ENCODE measurements around the gene MTRFR.

The MTRFR gene

DNA sequence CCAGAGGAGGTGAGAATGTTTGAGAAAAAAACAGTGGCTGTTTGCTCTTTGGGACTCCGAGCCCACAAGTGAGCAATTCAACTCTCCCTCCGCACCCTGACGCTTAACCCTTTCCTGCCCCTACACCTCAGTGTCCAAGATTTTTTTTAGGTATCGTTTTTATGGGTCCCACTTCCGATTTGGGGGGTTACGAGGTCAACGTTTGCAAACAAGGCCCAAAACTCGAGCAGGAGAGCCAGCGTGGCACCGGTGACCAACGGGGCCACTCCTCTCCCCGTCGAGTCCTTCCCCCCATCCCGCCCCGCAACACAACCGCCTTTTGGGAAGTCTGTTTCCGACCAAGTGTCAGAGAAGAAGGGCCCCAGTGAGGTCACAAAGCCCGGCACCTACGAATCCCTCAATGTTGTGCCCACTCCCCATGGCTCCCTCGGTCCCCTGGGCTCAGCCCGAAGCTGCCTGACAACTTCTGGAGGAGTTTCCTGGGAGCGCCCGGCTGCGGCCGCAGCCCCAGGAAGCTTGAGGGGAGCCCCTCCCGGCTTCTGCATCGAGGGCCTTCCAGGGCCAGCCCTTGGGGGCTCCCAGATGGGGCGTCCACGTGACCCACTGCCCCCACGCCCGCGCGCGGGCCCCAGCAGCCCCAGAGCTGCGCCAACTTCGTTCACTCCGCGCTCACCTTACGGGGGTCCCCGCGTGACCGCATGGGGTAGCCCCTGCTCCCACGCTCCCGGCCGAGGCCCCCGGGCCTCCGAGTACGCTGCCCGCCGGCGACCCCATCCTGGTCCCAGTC is 37.2 kb downstream of the MTRFR start:
- DNase-seq (ENCODE audit: low spot score): peak; percentile 44

DNA sequence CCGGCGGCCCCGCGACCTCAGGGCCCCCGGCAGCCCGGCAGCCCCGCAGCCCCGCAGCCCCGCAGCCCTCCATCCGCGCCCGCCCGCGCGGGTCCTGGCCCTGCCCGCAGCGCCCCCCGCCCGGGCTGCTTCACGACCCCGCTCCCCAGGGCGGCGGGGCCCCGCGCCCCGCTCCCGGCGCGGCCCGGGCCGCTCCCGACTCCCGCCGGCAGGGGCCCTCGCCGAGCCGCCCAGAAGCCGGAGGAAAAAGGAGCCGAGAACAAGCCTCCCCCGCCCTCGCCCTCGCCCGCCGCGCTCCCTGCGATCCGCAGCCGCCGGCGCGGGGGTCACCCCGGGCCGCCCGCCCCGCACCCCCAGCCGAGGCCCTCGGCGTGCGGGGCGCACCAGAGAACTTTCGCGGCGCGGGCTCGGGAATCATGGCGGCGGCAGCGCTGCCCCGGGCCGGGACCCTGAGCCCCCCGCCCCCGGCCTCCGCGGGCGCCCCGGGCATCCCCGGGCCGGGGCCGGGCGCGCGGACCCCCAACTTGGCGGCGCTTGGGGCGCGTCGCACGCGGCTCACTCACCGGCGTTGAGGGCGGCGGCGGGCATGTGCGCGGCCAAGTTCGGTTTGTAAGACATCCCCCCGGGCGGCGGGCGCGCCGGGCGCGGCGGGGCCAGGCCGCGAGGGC is 37.9 kb downstream of the MTRFR start:
- DNase-seq (ENCODE audit: low spot score): peak; percentile 86

DNA sequence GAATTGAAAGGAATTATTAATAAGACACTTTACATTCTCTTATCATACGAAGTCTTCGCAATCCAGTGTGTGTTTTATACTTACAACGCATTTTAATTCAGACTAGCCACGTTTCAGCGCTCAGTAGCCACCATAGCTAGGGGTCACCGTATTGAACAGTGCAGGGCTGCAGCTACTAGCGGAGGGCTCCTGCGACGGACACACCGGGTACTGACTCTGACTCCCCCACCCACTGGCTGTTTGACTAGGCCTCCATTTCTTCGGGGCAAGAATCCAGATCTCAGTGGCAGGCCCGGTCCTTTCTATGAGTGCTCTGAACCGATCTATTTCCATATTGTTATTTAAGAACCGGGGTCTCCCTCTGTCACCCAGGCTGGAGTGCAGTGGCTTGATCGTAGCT is 39.9 kb downstream of the MTRFR start:
- no peak for DNase-seq (ENCODE audit: low spot score)

DNA sequence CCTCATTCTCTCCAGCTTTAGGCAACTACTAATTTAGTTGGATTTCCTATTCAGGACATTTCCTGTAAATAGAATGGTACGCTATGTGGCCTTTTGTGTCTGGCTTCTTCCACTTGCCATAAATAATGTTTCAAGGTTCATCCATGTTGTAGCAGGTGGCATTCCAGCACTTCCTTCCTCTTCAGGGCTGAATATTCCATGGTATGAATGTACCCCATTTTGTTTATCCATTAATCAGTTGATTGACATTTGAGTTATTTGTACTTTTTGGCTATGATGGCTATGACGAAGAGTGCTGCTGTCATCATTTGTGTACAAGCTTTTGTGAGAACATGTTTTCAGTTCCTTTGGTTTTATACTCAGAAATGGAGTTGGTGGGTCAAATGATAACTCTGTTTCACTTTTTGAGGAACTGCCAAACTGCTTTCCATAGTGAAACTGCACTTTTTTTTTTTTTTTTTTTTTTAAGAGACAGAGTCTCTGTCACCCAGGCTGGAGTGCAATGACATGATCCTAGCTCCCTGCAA is 44.9 kb downstream of the MTRFR start:
- DNase-seq (ENCODE audit: low spot score): no peak

- no peak for DNase-seq (ENCODE audit: low spot score)
These were observed 47.7 kb downstream of the MTRFR start for GRCh38 chr12:123280971-123281370.

DNA sequence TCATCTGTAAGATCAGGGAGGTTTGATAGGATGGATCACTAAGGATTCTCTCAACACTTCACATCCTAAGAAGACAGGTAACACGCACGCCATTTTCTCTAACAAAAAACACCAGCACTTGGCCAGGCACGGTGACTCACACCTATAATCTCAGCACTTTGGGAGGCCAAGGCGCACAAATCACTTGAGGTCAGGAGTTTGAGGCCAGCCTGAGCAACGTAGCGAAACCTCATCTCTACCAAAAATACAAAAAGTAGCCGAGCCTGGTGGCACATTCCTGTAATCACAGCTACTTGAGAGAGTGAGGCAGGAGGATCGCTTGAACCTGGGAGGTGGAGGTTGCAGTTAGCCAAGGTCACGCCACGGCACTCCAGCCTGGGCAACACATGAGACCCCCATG is 48.9 kb downstream of the MTRFR start:
- no peak for DNase-seq (ENCODE audit: low spot score)

DNA sequence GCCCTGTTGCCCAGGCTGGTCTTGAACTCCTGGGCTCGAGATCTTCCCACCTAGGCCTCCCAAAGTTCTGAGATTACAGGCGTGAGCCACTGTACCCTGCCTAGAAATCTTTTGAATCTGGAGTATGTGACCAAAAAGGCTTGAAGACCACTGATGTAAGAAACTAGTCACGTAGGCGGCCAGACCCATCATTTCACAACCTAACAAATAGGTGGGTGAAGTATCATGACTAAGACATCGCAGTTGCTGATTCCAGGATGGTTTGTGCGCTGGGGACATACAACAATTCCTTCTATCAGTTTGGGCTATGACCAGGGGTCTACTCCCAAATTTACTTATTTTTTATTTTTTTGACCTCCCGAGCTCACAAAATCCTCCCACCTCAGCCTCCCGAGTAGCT is 50.2 kb downstream of the MTRFR start:
- DNase-seq (ENCODE audit: low spot score): no peak

GRCh38 chr12:123284669-123285068 is 51.4 kb downstream of the MTRFR start:
- no peak for DNase-seq (ENCODE audit: low spot score)

DNA sequence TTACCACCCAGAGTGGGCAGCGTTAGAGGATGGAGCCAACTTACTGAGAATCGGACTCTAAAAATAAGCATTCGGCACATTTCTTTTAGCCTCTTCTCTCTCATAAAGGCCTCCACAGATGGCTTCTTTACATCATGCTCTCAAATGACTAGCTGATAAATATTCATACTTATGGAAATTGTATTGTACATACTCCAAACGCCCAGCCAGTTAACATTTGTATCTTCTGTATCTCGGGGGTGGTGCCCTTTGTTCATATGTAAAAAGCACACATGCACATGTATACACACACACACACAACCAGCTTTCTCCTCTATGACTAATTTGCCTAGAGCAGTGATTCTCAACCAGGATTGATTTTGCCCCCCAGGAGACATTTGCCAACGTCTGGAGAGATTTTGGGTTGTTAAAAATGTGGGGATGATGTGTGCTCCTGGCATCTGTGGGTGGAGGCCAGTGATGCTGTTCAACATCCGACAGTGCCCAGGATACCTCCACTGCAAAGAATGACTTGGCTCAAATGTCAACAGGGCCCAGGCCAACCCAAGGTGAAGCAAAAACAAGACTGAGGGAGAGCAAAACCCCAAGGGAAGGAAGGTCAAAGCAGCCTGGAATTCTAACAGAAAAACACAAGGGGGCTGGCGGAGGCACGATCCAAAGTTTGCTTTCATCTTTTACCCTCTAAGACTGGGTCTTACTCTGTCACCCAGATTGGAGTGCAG is 53.6 kb downstream of the MTRFR start:
- DNase-seq (ENCODE audit: low spot score): no peak

DNA sequence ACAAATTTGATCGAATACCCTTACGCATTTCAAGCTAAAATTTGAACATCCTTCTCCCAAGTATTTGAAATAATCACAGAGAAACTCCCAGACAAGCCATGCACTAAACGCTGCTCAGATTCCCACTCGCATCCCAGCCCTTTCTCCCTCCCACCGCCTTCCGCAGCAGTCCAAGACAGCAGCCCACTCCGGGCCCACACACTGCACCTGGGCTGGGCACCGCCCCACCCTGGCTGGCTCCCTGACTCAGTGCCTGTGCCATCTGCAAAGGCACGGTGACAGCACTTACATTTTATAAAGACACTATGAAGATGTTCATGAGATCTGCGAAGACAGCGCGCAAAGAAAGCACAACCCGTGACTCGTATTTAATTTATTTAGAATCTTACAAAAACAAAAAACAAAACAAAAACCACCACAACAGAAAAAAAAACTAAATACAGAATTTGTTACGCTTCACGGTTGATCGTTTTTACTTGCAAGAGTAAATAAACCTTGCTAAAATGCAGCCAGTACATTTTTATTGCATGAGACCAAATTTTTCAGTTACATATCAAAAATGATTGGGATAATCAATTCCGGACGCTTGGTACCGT is 55.6 kb downstream of the MTRFR start:
- DNase-seq (ENCODE audit: low spot score): no peak

DNA sequence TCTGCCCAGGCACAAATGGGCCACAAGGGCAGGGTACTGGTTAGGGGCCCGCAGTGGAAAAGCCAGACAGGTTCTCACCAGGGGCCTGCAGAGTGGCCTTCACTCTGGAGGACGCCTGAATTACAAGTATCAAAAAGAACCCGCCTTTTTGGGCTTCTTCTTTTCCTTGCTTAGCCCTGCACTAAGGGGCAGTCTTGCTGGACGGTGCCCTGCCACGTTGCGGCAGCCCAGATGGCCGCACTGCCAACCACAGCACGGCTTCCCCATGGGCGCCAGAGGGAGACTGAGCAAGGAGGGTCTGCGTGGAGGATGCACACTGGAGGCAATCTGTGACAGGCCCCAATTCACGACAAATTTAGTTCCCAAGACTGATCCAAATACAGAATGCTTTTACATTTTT is 56.7 kb downstream of the MTRFR start:
- DNase-seq (ENCODE audit: low spot score): no peak

DNA sequence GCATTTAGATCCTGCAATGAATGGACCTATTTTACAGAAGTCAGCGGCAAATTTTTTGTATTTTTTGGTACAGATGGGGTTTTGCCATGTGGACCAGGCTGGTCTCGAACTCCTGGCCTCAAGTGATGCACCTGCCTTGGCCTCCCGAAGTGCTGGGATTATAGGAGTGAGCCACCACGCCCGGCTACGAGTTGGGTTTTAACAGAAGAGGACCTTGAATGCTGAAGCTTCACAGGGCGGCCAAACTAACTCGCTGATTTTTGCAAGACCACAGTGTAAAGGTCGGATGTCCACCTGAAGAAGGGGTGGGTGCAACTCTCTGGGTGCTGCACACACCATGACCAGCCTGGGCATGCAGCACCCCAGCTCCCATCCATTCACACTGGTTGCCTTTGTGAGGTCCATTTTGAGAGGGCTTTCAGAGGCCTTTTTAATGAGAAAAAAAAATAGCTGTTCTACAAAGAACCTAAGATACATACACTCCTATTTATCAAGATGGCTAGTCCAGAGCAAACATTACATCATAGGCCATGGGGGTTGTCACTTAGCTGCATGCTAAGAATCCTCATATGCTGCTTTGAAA is 60.0 kb downstream of the MTRFR start:
- no peak for DNase-seq (ENCODE audit: low spot score)

GRCh38 chr12:123305136-123305535 is 71.9 kb downstream of the MTRFR start:
- no peak for DNase-seq (ENCODE audit: low spot score)

DNA sequence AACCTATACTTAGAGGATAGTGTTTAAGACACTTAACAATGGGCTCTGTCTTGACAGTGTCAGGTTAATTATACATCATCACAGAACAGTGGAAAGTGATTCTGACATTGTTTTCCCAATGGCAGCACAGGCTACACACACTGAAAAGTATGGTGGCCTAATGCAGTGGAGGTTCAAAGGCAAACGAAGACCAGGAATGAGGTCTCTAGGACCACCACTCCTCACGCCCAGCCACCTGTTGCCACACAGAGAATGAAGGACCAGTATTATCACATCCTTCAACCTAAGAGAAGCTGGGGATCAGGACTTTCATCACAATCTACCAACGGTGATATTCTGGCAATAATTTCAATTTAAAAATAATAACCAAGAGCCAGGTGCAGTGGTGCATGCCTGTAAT is 73.0 kb downstream of the MTRFR start:
- DNase-seq (ENCODE audit: low spot score): no peak

Data from hepatic stellate cell (primary cell).